ENCODE measurements around the gene TMEM131L. TPM values are rescaled to one million over a fixed set of nuclear protein-coding genes. Genes with fewer than 3 reads are reported as not detected.

The TMEM131L gene
- total and polyA plus RNA-seq, 2 donors (not counting 3 experiments of a cell fraction or from before 2014, with no cell fraction given): 7.7 to 21.2 TPM

DNA sequence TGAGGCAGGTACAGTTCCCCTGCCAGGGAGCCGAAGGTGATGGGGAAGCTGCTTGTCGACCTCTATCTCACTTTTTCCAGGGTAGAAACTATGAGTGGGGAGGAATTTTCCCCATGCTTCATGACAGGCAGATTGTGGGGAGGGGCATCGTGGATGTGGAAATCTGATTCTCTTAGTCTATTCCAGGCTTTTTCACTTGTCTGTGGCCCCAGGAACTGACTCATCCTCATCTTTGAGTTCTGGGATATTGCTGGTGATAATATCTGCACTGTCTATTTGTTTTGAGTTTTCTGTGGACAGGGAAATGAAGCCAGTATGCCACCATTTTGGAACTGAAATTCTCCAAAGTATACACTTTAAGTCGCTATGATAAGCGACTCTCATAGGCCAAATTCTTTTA lies 210.3 kb downstream of the TMEM131L start:
- no peak overlapping the region for H3K4me3 ChIP-seq (replicated peaks in 1 of 3; ENCODE audit: insufficient read depth in 1 of 3, low read depth in 1 of 3, low read length in 3 of 3)
- no peaks in the 10 kb centered on the region for H3K9me3 ChIP-seq (replicated peaks; ENCODE audit: control insufficient read depth, insufficient read depth, low read length)
- H4K20me1 ChIP-seq (replicated peaks; ENCODE audit: control insufficient read depth, extremely low read depth, insufficient read depth, low read length): no peaks in the 10 kb centered on the region
- dilution Hi-C loops (cut with MboI; ENCODE audit: extremely low pct_ligation_motif_present, low sequenced_read_pairs) (no loop called here), intact Hi-C loops (cut with micrococcal nuclease) (loop anchor here (2.0 kb wide), 1 partner anchor 16 kb away; no protein-coding TSS in a partner anchor)
- H3K9me1 ChIP-seq (replicated peaks; ENCODE audit: control insufficient read depth, extremely low read depth, insufficient read depth, low read length): no peaks in the 10 kb centered on the region
- H3K27ac ChIP-seq (ENCODE audit: insufficient read depth, low read depth, low read length): peak overlapping the region; percentile 35
- POLR2A ChIA-PET: no interaction called here
- peaks cover 4 to 7% of the 10 kb centered on the region in 2 experiments for H3K27me3 ChIP-seq (ENCODE audit: control insufficient read depth in 2 of 2, insufficient read depth in 2 of 2, low read length in 2 of 2)
- H3K79me2 ChIP-seq (ENCODE audit: control insufficient read depth, insufficient read depth, low read length): no peaks in the 10 kb centered on the region
- FAIRE-seq (peak; percentile 63), DNase-seq (ENCODE audit: low read depth, low spot score) (peak; percentile 15)
- peaks cover 14% of the 10 kb centered on the region for H3K4me1 ChIP-seq (ENCODE audit: control insufficient read depth, extremely low read depth, insufficient read depth, low read length)
- no peaks in the 10 kb centered on the region for H3K36me3 ChIP-seq (ENCODE audit: control insufficient read depth in 2 of 2, extremely low read depth in 1 of 2, insufficient read depth in 2 of 2, low read length in 2 of 2)
- no TSS peak for BruUV-seq (replicated peaks)
- H3K9ac ChIP-seq (replicated peaks; ENCODE audit: extremely low read depth, insufficient read depth, low read length): no peak overlapping the region
- no peak for TF ChIP-seq POLR2AphosphoS5 (IDR thresholded peaks at IDR 0.05; ENCODE audit: insufficient read depth, low read depth, low read length)
- TF ChIP-seq GATA2 (IDR thresholded peaks at IDR 0.05; ENCODE audit: insufficient read depth, insufficient read length, low read depth, low read length): peak; percentile 25
- CTCF ChIA-PET: interaction anchor here (1.0 to 1.4 kb wide), 2 partner anchors 33 to 74 kb away, joined by 6 to 9 read pairs; no protein-coding TSS in a partner anchor
- H3K4me2 ChIP-seq (ENCODE audit: insufficient read depth, low read length): peak overlapping the region; percentile 0
- H2AFZ ChIP-seq (ENCODE audit: low read depth, low read length): no peak overlapping the region

DNA sequence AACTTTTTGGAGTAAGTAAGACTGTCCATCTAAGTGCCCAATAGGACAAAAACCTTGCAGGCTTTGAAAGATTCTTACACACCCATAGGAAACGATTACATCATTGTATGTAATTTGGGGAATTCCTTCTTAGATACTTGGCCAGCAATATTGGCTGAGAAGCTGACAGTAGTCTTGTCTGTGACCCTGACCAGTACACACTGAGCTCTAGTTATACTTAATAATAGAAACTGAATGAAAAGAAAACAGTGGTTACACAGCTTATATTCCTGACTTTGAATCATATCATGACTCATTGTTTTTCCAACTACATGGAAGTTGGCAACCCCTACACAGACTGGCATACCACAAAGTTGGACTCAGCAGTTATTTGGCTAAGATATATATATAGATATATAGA lies 210.8 kb downstream of the TMEM131L start:
- TF ChIP-seq FOS (IDR thresholded peaks at IDR 0.05; ENCODE audit: borderline replicate concordance, insufficient read depth, low read length): peak; percentile 57
- TF ChIP-seq EZH2 (IDR thresholded peaks at IDR 0.05; ENCODE audit: borderline replicate concordance, low read depth, low read length, severe bottlenecking): no peak
- peak; percentile 87 for TF ChIP-seq JUN (IDR thresholded peaks at IDR 0.05; ENCODE audit: borderline replicate concordance, insufficient read depth, insufficient read length, low read depth)
- H3K27ac ChIP-seq (ENCODE audit: insufficient read depth, low read depth, low read length): peak overlapping the region; percentile 35
- H3K9me3 ChIP-seq (replicated peaks; ENCODE audit: control insufficient read depth, insufficient read depth, low read length): no peaks in the 10 kb centered on the region
- H3K4me2 ChIP-seq (ENCODE audit: insufficient read depth, low read length): no peak overlapping the region
- BruUV-seq (replicated peaks): no TSS peak
- H3K36me3 ChIP-seq (ENCODE audit: control insufficient read depth in 2 of 2, extremely low read depth in 1 of 2, insufficient read depth in 2 of 2, low read length in 2 of 2): no peaks in the 10 kb centered on the region
- H3K27me3 ChIP-seq (ENCODE audit: control insufficient read depth in 2 of 2, insufficient read depth in 2 of 2, low read length in 2 of 2): peaks cover 4 to 7% of the 10 kb centered on the region in 2 experiments
- FAIRE-seq (peak; percentile 87), DNase-seq (ENCODE audit: low read depth, low spot score) (peak; percentile 86)
- no peak overlapping the region for H3K9ac ChIP-seq (replicated peaks; ENCODE audit: extremely low read depth, insufficient read depth, low read length)
- peaks cover 14% of the 10 kb centered on the region for H3K4me1 ChIP-seq (ENCODE audit: control insufficient read depth, extremely low read depth, insufficient read depth, low read length)
- H2AFZ ChIP-seq (ENCODE audit: low read depth, low read length): no peak overlapping the region
- CTCF ChIA-PET: interaction anchor here (0.6 to 1.4 kb wide), 3 partner anchors 27 to 73 kb away, joined by 4 to 9 read pairs (median 6); no protein-coding TSS in a partner anchor
- no peaks in the 10 kb centered on the region for H3K79me2 ChIP-seq (ENCODE audit: control insufficient read depth, insufficient read depth, low read length)
- POLR2A ChIA-PET: no interaction called here
- H3K9me1 ChIP-seq (replicated peaks; ENCODE audit: control insufficient read depth, extremely low read depth, insufficient read depth, low read length): no peaks in the 10 kb centered on the region
- dilution Hi-C loops (cut with MboI; ENCODE audit: extremely low pct_ligation_motif_present, low sequenced_read_pairs): no loop called here
- H4K20me1 ChIP-seq (replicated peaks; ENCODE audit: control insufficient read depth, extremely low read depth, insufficient read depth, low read length): no peaks in the 10 kb centered on the region
- intact Hi-C loops (cut with micrococcal nuclease): loop anchor here (2.0 kb wide), 1 partner anchor 16 kb away; no protein-coding TSS in a partner anchor
- H3K4me3 ChIP-seq (replicated peaks in 1 of 3; ENCODE audit: insufficient read depth in 1 of 3, low read depth in 1 of 3, low read length in 3 of 3): no peak overlapping the region

All from endothelial cell of umbilical vein (primary cell).